Mucosa of descending colon (tissue), 3 donors: ENCODE data around the gene DLG2. TPM values are rescaled to one million over a fixed set of nuclear protein-coding genes. Genes with fewer than 3 reads are reported as not detected.

Experiments
- ATAC-seq: fragments of 200-7000 bp; cut with Tn5 transposase; one replicate; pipeline ENCODE4 v1.9.1; 2020; ENCODE audit warnings: mild to moderate bottlenecking, moderate library complexity
- DNase-seq, 3 donors: peaks; one replicate each; pipeline ENCODE4 v3.0.0-alpha.2; 2020
- H3K36me3 ChIP-seq: fragments of 200-600 bp; one replicate; pipeline ENCODE4 v1.8.0; 2021; ENCODE audit warnings: low read depth, mild to moderate bottlenecking
- H3K4me1 ChIP-seq: fragments of 200-600 bp; one replicate; pipeline ENCODE4 v1.8.0; 2021; ENCODE audit warnings: low read depth, mild to moderate bottlenecking
- H3K4me3 ChIP-seq: fragments of 200-600 bp; one replicate; pipeline ENCODE4 v1.8.0; 2021; ENCODE audit warnings: mild to moderate bottlenecking
- H3K9me3 ChIP-seq: fragments of 200-600 bp; one replicate; pipeline ENCODE4 v1.8.0; 2021; ENCODE audit warnings: mild to moderate bottlenecking
- intact Hi-C, 2 donors: fragments of 100-400 bp; cut with DNase I in 1 of 2; cut with micrococcal nuclease in 1 of 2; formaldehyde crosslinking; loops; one replicate each; pipeline versions ENCODE4 v1.11.0 to v1.11.1; 2022; cut with DNase I, micrococcal nuclease
- total RNA-seq, 3 donors: library from RNA; stranded (reverse); fragmentation: NEBNext Ultra II Directional in 2 of 3; extraction: Animal tissue kit (Norgen Biotek cat#: 25700) in 2 of 3; gene quantifications; one replicate each; pipeline versions ENCODE4 v1.2.1 to v1.2.4, GENCODE V29; 2021 to 2023
- TF ChIP-seq, protein P1 (sequence below): fragments of 200-600 bp; IDR thresholded peaks from one replicate; pipeline ENCODE4 v1.8.0; 2022; ENCODE audit warnings: antibody characterized with exemption, mild to moderate bottlenecking
- donor health status: DM: no; HTN: no; CAD: no; lungs with moderate emphysema.
- donor health status: DM: no; HTN: no; CAD: no.
- donor health status: DM: no; HTN: yes; CAD: no.

Gene DLG2
- total RNA-seq, 3 donors from 2014 or later: 2.1 to 11.1 (median 2.4) TPM

DNA sequence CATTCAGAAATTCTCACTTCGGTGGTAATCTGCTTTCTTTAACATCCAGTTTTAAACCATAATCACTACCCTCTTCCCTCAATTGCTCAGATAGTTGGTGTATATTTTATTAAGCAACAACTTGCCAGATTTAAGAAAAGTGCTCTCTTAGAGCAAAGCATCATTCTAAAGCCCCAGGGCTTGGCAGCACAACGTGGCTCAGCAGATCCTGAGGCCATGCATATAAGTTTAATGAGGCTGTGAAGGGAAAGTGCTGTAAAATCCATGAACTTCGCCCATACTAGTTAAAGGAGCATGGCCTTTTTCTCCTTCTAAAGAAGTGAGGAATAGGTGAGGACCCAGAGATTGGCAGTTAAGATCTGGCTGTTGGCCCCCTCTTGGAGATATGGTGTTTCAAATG, 1858.7 kb downstream of the DLG2 start:
- no peaks in the 10 kb centered on the region for H3K9me3 ChIP-seq
- no peak overlapping the region for H3K4me3 ChIP-seq
- DNase-seq (no peak), ATAC-seq (no peak)
- intact Hi-C loops: no loop called here
- no peaks in the 10 kb centered on the region for H3K4me1 ChIP-seq
- no peaks in the 10 kb centered on the region for H3K36me3 ChIP-seq
- TF ChIP-seq, protein P1, sequence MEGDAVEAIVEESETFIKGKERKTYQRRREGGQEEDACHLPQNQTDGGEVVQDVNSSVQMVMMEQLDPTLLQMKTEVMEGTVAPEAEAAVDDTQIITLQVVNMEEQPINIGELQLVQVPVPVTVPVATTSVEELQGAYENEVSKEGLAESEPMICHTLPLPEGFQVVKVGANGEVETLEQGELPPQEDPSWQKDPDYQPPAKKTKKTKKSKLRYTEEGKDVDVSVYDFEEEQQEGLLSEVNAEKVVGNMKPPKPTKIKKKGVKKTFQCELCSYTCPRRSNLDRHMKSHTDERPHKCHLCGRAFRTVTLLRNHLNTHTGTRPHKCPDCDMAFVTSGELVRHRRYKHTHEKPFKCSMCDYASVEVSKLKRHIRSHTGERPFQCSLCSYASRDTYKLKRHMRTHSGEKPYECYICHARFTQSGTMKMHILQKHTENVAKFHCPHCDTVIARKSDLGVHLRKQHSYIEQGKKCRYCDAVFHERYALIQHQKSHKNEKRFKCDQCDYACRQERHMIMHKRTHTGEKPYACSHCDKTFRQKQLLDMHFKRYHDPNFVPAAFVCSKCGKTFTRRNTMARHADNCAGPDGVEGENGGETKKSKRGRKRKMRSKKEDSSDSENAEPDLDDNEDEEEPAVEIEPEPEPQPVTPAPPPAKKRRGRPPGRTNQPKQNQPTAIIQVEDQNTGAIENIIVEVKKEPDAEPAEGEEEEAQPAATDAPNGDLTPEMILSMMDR: no peak

GRCh38 chr11:83766932-83767331, 1860.2 kb downstream of the DLG2 start:
- intact Hi-C loops: no loop called here
- H3K4me3 ChIP-seq: no peak overlapping the region
- H3K9me3 ChIP-seq: no peaks in the 10 kb centered on the region
- DNase-seq (no peak), ATAC-seq (no peak)
- H3K4me1 ChIP-seq: no peaks in the 10 kb centered on the region
- TF ChIP-seq, protein P1: no peak
- H3K36me3 ChIP-seq: no peaks in the 10 kb centered on the region

- no peak for ATAC-seq
- Histone ChIP-seq H3K36me3 (no peaks in the 10 kb centered on the region), H3K4me3 (no peak overlapping the region), H3K9me3 (no peaks in the 10 kb centered on the region), H3K4me1 (no peaks in the 10 kb centered on the region)
- intact Hi-C loops: no loop called here
- no peak for DNase-seq
- TF ChIP-seq, protein P1: no peak
Measured at GRCh38 chr11:83764643-83765042, 1862.5 kb downstream of the DLG2 start.

DNA sequence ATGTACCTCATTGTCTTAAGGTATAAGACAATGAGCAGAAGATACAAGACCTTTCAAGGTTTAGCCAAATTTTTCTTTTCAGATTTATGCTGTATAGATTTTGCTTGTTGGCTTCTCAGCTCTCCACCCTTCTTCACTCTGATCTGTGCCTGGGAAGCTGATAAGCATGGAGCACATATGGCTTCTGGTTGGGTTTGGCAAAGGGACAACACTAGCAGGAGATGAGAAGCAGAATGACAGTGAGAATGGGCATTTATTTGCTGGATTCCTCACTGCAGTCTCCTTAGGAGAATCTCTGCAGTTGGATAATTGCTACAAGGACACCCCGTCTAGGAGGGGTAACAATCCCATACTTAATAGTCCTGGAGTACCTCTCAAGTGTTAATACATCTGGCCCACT, 1866.2 kb downstream of the DLG2 start:
- no peaks in the 10 kb centered on the region for H3K4me1 ChIP-seq
- no peaks in the 10 kb centered on the region for H3K9me3 ChIP-seq
- ATAC-seq (no peak), DNase-seq (no peak)
- TF ChIP-seq, protein P1: no peak
- H3K36me3 ChIP-seq: no peaks in the 10 kb centered on the region
- H3K4me3 ChIP-seq: no peak overlapping the region
- intact Hi-C loops: no loop called here

GRCh38 chr11:83759148-83759547, 1868.0 kb downstream of the DLG2 start:
- Histone ChIP-seq H3K4me1 (no peaks in the 10 kb centered on the region), H3K9me3 (no peaks in the 10 kb centered on the region), H3K4me3 (no peak overlapping the region), H3K36me3 (no peaks in the 10 kb centered on the region)
- TF ChIP-seq, protein P1: no peak
- intact Hi-C loops: no loop called here
- no peak for ATAC-seq
- no peak for DNase-seq

- DNase-seq (no peak), ATAC-seq (no peak)
- Histone ChIP-seq H3K9me3 (no peaks in the 10 kb centered on the region), H3K4me1 (no peaks in the 10 kb centered on the region), H3K4me3 (no peak overlapping the region), H3K36me3 (no peaks in the 10 kb centered on the region)
- TF ChIP-seq, protein P1: no peak
- intact Hi-C loops: no loop called here
Measured at GRCh38 chr11:83751041-83751440, 1876.1 kb downstream of the DLG2 start.
